HG02571 (cell line): ENCODE results near the gene SULT2B1.
"Not testable (repeated sequence)": the region's sequence is repeated elsewhere in the genome, so short reads cannot be mapped to it uniquely, and the experiment has no call there.

Source experiments
- ATAC-seq: cut with Tn5 transposase; IDR thresholded peaks from one replicate; pipeline ENCODE4 v1.9.1; 2021; ENCODE audit warnings: mild to moderate bottlenecking, moderate library complexity; ENCODE audit not compliant: unreplicated experiment

Gene SULT2B1

DNA sequence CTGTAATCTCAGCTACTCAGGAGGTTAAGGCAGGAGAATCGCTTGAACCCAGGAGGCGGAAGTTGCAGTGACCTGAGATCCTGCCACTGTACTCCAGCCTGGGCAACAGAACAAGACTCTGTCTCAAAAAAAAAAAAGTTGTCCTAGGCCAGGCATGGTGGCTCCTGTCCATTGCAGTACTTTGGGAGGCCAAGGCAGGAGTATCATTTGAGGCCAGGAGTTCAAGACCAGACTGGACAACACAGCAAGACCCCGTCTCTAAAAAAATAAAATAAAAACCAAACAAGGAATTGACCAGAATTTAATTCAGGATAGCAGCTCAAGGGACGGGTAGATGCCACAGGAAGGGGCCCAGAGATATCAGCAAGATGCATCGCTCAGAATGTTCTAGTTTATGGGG lies 4.9 kb downstream of the SULT2B1 start:
- ATAC-seq, result no peak

DNA sequence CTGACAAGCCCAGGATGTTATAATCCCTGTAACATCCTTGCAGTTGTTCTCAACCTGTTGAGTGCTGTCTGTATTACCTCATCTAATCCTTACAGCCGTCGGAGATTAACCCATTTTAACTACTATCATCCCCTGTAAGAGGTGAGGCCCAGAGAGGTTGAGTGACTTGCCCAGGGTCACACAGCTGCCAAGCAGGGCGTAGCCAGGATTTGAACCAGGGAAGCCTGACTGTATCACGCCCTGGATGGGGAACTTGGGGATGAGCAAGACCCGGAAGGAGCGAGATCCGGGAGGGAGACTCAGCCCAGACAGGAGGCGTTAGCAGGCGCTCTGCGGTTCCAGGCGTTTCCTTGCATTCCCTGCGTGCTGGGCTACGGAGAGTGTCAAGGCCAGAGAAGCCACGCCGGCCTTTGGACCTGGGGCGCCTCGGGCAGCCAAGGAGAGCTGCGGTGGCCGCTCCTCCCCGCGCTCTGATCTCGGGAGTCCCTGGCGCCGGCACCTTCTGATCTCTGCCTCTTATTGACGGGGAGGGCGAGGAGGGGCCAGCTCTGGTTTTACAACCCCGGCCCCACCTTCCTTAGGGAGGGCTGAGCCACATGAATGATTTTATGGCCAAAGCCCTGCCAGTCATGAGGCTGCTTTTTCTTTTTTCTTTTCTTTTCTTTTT lies 6.2 kb downstream of the SULT2B1 start:
- ATAC-seq, result no peak

DNA sequence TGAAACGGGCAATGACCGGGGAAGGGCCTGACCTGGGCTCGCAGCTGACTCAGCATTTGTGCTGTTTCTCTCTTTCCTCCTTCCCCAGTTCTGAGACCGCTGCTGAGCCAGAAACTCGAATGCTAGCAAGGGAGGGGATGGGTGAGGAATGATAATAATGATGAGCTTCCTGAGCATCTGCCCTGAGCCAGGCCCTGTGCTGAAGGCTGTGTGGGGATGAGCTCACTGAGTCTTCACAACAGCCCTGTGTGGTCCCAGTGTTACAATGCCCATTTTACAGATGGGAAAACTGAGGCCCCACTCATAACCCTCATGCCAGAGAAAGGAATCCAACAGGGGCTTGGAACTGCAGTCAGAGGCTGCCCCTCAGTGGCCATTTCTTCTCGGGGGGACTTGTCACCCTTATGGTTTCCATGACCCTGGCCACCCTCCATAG lies 8.1 kb downstream of the SULT2B1 start:
- no peak for ATAC-seq

DNA sequence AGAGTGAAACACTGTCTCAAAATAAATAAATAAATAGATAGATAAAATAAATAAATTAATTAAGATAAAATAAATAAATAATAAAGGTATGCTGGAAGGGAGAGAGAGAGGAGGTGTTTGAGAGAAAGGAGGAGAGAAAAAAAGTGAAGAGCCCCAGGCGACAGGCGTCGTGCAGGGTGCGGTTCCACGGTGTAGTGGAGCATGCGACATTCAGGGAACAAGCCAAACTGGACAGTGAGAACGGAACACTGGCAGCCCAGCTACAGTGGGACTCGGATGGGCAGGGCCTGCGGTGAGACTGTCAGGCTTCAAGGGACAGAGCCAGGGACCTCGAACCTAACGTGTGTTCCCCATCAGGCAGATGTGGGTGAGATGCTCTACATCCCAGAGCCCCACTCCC lies 9.4 kb downstream of the SULT2B1 start:
- ATAC-seq, result no peak

DNA sequence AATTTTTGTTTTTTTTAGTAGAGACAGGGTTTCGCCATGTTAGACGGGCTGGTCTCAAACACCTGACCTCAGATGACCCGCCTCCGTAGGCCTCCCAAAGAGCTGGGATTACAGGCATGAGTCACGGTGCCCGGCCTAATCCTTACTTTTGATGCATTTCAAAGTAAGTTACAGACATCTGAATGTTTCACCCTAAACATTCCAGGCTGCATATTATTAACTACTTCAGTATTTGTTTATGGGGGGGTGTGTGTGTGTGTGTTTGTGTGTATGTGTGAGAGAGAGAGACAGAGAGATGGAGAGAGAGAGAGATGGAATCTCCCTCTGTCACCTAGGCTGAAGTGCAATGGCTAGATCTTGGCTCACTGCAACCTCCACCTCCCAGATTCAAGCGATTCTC lies 13.1 kb downstream of the SULT2B1 start:
- ATAC-seq, result no peak

DNA sequence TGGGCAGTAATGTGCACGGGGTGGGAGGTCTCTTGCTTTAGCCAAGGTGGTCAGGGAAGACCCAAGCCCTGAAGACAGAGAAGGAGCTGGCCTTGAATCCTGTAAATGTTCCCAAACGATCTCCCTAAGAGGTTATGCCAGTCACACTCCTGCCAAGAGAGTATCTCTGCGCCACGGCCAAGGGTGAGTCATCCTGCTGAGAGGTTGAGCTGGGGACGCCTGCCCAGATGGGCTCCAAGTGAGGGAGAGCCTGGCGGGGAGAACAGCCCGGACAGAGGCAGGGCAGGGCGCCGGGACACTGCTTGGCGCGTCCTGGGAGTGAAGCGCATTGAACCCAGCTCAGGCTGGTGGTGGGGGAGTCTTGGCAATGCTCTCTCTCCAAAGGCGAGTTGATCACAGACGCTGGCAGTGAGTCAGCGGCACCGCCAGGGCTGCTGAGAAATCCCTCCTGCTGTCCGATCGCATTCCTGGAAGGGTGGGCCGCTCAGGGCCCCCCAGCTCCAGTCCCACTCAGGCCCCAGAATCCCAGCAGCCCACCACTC lies 16.4 kb downstream of the SULT2B1 start:
- ATAC-seq, result no peak

DNA sequence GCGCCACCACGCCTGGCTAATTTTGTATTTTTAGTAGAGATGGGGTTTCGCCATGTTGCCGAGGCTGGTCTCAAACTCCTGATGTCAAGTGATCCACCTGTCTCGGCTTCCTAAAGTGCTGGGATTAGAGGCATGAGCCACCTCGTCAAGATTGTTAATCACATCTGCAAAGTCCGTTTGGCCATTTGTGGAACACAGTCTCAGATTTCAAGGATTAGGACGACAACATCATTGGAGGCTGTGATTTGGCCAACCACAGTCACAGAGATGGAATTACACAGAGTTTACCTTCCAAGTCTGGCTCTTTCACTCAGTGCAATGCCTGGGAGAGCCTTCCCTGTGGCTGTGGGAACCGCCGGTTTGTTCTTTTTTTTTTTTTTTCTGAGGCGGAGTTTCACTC lies 17.8 kb downstream of the SULT2B1 start:
- ATAC-seq, result no peak

DNA sequence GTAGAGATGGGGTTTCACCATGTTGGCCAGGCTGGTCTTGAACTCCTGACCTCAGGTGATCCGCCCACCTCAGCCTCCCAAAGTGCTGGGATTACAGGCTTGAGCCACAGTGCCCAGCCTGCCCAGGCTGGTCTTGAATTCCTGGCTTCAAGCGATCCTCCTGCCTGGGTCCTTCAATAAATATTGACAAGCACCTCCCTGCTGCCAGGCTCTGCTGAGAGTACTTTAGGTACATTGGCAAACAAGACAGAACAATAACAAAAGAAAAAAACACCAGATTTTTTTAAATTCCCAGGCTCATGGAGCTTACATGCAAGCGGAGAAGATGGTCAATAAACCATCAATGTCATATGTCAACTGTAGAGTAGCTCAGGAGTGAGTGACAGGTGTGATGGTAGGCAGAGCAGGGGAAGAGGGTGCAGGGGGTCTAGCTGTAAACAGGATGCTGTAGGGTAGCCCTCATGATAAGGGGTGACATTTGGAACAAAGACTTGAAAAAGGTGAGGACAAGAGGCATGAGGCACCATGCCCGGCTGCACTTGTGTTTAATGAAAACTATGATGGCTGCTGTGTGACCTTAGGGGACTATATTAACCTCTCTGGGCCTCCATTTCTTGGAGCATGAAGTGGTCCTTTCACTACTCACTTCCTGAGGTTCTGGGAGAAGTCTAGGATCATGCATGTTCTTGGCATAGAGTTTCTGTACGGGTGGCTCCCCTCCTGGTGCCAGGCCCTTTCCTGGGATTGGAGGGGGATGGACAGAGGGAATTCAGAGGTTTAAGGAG lies 19.6 kb downstream of the SULT2B1 start:
- ATAC-seq, result no peak

DNA sequence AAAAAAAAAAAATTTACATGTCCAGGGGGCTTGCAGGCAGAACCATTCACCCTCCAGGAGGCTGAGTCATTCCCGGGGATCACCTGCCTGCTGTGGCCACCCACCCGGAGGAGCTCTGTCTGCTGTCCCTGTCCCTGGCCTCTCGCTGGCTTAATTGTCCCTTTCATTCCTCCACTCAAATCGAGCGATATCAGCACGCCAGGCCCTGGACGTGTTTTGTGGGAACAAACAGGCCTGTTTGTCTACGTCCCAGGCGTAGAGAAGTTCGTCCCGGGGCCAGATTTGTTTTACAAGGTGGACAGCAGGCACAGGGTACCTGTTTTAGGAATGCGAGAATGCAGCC lies 21.2 kb downstream of the SULT2B1 start:
- no peak for ATAC-seq

DNA sequence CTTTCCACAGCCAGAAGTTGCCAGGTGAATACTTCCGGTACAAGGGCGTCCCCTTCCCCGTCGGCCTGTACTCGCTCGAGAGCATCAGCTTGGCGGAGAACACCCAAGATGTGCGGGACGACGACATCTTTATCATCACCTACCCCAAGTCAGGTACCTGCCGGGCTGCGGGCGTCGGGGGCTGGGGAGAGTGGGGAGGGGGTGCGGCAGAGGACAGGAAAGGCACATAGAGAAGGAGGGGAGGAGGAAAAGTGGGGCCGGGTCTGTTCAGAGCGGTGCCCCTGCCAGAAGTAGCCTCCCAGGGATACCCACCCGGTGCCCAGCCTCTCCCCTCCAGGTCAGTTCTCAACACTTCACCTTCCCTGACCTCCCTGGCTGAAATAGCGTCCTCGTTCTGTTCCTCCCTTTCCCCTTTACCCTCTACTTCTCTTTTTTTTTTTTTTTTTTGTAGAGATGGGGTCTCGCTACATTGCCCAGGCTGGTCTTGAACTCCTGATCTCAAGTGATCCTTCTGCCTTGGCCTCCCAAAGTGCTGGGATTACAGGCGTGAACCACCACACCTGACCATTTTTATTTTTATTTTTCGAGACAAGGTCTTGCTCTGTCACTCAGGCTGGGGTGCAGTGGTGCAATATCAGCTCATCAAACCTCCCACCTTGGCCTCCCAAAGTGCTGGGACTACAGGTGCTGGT lies 24.1 kb downstream of the SULT2B1 start:
- ATAC-seq, result no peak

DNA sequence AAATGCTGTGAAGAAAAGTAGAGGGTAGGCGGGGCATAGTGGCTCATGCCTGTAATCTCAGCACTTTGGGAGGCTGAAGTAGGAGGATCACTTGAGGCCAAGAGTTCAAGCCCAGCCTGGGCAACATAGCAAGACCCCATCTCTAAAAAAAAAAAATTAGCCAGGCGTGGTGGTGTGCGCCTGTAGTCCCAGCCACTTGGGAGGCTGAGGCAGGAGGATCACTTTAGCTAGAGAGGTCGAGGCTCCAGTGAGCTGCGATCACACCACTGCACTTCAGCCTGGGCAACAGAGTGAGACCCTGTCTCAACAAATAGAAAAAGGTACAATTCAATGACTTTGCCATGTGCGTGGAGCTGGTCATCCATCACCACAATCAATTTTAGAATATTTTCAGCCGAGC lies 25.9 kb downstream of the SULT2B1 start:
- ATAC-seq, result not testable (repeated sequence)

DNA sequence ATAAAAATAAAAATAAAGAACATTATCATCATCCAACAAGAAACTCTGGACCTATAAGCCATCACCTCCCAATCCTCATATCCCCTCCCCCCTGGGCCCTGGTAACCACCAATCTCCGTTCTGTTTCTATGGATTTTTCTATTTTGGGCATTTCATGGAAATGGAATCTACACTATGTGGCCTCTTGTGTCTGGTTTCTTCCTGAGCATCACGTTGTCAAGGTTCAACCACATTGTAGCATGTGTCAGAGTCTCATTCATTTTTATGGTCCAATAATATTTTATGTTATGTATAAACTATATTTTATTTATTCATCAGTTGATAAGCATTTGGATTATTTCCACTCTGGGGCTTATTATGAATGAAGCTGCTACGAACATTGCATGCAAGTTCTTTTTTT lies 26.9 kb downstream of the SULT2B1 start:
- no peak for ATAC-seq

DNA sequence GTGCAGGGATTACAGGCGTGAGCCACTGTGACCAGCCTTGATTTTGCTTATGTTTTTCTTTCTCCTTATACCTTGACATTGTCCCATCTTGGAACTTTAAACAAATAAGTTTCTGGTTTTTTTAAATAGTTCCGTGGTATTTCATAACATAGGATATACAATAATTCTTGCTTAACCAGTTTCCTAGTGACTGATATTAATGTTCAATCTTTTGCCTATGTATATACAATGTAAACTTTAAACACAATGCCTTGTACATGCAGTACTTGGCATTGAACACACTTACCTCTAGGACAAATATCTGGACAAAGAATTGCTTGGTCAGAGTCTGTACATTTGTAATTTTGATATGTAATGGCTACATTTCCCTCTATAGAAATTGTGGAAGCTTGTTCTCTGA lies 30.2 kb downstream of the SULT2B1 start:
- no peak for ATAC-seq

DNA sequence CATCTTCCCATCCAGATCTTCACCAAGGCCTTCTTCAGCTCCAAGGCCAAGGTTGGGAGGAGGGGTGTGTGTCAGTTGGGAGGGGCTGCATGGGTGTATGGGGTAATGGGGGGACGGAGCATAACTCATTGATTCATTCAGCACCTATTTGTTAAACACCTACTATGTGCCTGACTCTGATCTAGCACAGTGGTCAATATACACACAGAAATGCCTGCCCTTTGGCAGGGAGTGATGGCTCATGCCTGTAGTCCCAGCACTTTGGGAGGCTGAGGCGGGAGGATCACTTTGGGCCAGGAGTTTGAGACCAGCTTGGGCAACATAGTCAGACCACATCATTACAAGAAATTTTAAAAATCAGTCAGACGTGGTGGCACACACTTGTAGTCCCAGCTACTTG lies 35.4 kb downstream of the SULT2B1 start:
- ATAC-seq, result no peak

DNA sequence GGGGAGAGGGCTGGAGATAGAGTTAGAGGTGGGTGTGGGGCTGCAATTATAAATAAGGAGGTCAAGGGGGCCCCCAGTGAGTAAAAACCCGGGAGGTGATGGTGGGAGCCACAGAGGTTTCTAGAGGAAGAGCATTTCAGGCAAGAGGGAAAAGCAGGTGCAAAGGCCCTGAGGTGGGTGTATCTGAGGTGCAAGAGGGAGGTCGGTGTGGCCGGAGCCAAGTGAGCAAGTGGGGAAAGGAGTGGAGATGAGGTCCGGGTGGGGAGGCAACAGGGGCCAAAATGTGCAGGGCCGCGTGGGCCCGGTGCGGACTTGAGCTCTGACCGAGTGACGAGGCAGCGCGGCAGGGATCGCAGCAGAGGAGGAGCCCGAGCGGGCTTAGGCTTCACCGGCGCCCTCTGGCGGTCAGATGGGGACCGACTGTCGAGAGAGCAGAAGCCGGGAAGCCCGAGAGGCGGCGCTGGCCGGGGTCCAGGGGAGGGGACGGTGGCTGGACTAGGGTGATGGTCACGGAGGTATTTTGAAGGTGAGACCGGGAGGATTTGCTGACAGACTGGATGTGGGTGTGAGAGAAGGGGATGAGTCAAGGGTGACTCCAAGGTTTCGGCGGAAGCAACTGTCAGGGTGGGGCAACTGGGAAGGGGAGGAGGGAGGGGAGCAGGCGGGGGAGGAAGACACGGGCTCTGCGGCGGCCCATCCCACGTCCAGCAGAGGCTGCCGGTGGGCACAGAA lies 36.9 kb downstream of the SULT2B1 start:
- no peak for ATAC-seq

DNA sequence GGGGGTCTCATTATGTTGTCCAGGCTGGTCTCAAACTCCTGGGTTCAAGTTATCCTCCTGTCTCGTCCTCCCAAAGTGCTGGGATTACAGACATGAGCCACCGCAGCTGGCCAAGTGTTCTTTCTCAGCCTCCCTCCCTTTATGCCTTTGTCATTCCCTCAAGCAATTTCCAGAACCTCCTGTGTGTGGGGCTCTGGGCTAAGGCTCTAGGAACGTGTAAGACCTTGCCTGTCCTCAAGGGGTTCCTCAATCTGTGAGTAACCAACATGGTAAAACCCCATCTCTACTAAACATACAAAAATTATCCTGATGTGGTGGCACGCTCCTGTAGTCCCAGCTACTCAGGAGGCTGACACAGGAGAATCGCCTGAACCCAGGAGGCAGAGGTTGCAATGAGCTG lies 39.0 kb downstream of the SULT2B1 start:
- ATAC-seq, result no peak

DNA sequence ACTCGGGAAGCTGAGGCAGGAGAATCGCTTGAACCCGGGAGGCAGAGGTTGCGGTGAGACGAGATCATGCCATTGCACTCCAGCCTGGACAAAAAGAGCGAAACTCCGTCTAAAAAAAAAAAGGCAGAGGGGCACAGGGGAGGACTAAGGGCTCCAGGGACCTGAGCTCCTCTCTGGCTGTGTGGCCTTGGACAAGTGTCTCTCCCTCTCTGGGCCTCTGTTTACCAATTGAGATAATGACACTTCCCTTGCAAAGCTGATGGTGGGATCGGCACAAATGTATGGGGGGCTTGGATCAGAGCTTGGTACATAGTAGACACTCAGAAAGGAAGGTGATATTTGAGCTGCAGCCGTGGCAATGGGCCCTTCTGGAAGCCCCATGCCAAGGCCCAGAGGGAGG lies 43.2 kb downstream of the SULT2B1 start:
- ATAC-seq, result no peak

DNA sequence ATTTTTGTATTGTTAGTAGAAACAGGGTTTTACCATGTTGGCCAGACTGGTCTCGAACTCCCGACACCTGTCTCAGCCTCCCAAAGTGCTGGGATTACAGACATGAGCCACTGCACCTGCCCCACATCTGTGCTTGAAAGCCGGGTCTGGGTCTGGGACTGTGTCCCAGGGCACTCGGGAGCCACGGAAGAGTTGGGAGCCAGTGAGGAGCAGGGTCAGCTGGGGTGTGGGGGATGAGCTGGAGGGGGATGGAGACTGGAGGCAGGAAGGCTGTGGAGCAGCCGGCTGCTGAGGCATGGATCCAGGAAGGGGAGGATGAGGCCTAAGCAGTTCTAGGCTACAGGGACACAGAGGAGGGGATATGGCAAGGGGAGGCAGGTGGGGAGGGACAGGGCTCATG lies 43.9 kb downstream of the SULT2B1 start:
- no peak for ATAC-seq

DNA sequence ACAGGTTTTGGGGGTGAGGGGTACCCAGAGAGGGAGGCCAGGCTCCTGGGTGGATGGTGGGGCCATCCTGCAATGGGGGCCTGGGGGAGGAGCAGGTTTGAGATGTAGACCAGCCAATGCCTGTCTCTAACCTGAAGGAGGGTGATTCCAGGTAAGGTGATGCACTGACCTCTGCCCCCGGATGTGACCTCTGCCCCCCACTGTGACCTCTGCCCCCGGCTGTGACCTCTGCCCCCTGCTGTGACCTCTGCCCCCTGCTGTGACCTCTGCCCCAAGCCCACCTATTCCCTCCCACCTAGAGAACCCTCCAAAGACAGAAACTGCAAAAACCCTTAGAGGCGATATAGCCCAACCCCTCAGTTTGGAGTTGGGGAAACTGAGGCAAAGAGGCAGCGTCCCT lies 44.3 kb downstream of the SULT2B1 start:
- no peak for ATAC-seq

DNA sequence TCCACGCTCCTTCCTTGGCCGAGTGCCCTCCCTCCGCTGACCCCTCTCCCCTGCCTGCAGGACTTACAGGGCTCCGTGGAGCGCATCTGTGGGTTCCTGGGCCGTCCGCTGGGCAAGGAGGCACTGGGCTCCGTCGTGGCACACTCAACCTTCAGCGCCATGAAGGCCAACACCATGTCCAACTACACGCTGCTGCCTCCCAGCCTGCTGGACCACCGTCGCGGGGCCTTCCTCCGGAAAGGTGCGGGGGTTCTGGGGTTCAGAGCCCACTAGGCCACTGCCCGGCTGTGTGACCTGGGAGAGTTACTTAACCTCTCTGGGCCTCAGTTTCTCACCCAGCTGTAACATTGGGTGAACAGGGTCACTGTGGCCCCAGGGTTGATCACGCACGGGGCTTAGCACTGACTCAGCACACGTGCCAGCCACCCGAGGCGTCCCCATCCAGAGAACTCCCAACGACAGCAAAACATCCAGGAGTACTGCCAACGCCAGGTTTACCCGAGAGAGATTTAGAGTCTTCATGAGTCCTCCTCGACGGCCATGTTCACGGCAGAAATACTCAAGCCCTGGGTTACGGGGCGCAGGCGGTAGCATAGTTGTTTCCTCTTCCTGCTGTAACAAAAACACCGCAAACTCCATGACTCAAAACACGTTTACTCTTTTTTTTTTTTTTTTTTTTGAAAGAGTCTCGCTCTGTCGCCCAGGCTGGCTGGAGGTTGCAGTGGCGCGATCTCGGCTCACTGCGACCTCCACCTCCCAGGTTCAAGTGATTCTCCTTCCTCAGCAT lies 44.9 kb downstream of the SULT2B1 start:
- no peak for ATAC-seq
